H9 (cell line): ENCODE results near the gene COP1. TPM values are rescaled to one million over a fixed set of nuclear protein-coding genes. Genes with fewer than 3 reads are reported as not detected.

ENCODE experiments used
- DNase-seq: peaks from one replicate; pipeline ENCODE4 v3.0.0-alpha.2; 2017
- H2AFZ ChIP-seq: one replicate; pipeline ENCODE4 v1.6.1; 2013; ENCODE audit warnings: mild to moderate bottlenecking, low read length, control low read depth, moderate library complexity
- H2AK5ac ChIP-seq: 2 replicates; pipeline ENCODE4 v1.6.1; 2013; ENCODE audit warnings: low read length, control low read depth, mixed read lengths; ENCODE audit not compliant: insufficient read length
- H2BK120ac ChIP-seq: one replicate; pipeline ENCODE4 v1.6.1; 2013; ENCODE audit warnings: low read depth, mild to moderate bottlenecking, low read length, control low read depth, inconsistent platforms; ENCODE audit not compliant: poor library complexity, severe bottlenecking
- H2BK12ac ChIP-seq: 2 replicates; pipeline ENCODE4 v1.6.1; 2013; ENCODE audit warnings: low read length, control low read depth, mixed read lengths, low read depth; ENCODE audit not compliant: insufficient read length
- H2BK15ac ChIP-seq: 2 replicates; pipeline ENCODE4 v1.6.1; 2013; ENCODE audit warnings: low read depth, low read length, control low read depth
- H2BK20ac ChIP-seq: one replicate; pipeline ENCODE4 v1.6.1; 2013; ENCODE audit warnings: low read depth, mild to moderate bottlenecking, low read length, control low read depth, inconsistent platforms; ENCODE audit not compliant: poor library complexity, severe bottlenecking
- H2BK5ac ChIP-seq: 2 replicates; pipeline ENCODE4 v1.6.1; 2013; ENCODE audit warnings: low read length, control low read depth, mixed read lengths; ENCODE audit not compliant: insufficient read length
- H3K14ac ChIP-seq: 2 replicates; pipeline ENCODE4 v1.6.1; 2013; ENCODE audit warnings: low read length, control low read depth; ENCODE audit not compliant: insufficient read depth
- H3K18ac ChIP-seq: 2 replicates; pipeline ENCODE4 v1.6.1; 2013; ENCODE audit warnings: low read depth, mild to moderate bottlenecking, mixed read lengths, low read length, control low read depth; ENCODE audit not compliant: insufficient read length
- H3K23ac ChIP-seq: 2 replicates; pipeline ENCODE4 v1.6.1; 2013; ENCODE audit warnings: low read length, control low read depth, mixed read lengths, low read depth; ENCODE audit not compliant: insufficient read length
- H3K23me2 ChIP-seq: 2 replicates; pipeline ENCODE4 v1.6.1; 2013; ENCODE audit warnings: low read depth, mild to moderate bottlenecking, mixed read lengths, low read length, control low read depth; ENCODE audit not compliant: insufficient read length, poor library complexity, severe bottlenecking
- H3K27ac ChIP-seq: 2 replicates; pipeline ENCODE4 v1.5.1; 2013; ENCODE audit warnings: low read length, control low read depth, mixed read lengths, low read depth; ENCODE audit not compliant: insufficient read length
- H3K27me3 ChIP-seq: 2 replicates; pipeline ENCODE4 v1.6.1; 2013; ENCODE audit warnings: low read length, control low read depth, inconsistent platforms; ENCODE audit not compliant: insufficient read depth
- H3K4ac ChIP-seq: 2 replicates; pipeline ENCODE4 v1.6.1; 2013; ENCODE audit warnings: low read depth, mild to moderate bottlenecking, control low read depth, inconsistent platforms, low read length, moderate library complexity
- H3K4me1 ChIP-seq: 2 replicates; pipeline ENCODE4 v1.6.1; 2013; ENCODE audit warnings: low read length, control low read depth, inconsistent platforms; ENCODE audit not compliant: insufficient read depth
- H3K4me2 ChIP-seq: 2 replicates; pipeline ENCODE4 v1.6.1; 2013; ENCODE audit warnings: low read length, control low read depth, mixed read lengths; ENCODE audit not compliant: insufficient read length, insufficient read depth
- H3K56ac ChIP-seq: 2 replicates; pipeline ENCODE4 v1.6.1; 2013; ENCODE audit warnings: low read depth, mild to moderate bottlenecking, mixed read lengths, low read length, control low read depth; ENCODE audit not compliant: insufficient read length
- H3K79me1 ChIP-seq: 2 replicates; pipeline ENCODE4 v1.6.1; 2013; ENCODE audit warnings: low read depth, mild to moderate bottlenecking, moderate library complexity, low read length, control low read depth, inconsistent platforms; ENCODE audit not compliant: insufficient read depth, poor library complexity, severe bottlenecking
- H3K79me2 ChIP-seq: 2 replicates; pipeline ENCODE4 v1.6.1; 2013; ENCODE audit warnings: low read length, control low read depth, inconsistent platforms; ENCODE audit not compliant: insufficient read depth
- H3K9ac ChIP-seq: 2 replicates; pipeline ENCODE4 v1.6.1; 2013; ENCODE audit warnings: low read length, control low read depth, mixed read lengths; ENCODE audit not compliant: insufficient read length; ENCODE audit errors: extremely low read depth
- H3K9me3 ChIP-seq: one replicate; pipeline ENCODE4 v1.6.1; 2013; ENCODE audit warnings: low read depth, low read length, inconsistent platforms; ENCODE audit not compliant: control insufficient read depth
- H3T11ph ChIP-seq: one replicate; pipeline ENCODE4 v1.6.1; 2013; ENCODE audit warnings: mild to moderate bottlenecking, low read length, control low read depth, inconsistent platforms
- H4K20me1 ChIP-seq: one replicate; pipeline ENCODE4 v1.6.1; 2013; ENCODE audit not compliant: control insufficient read depth, insufficient read length, insufficient read depth
- H4K5ac ChIP-seq: 2 replicates; pipeline ENCODE4 v1.6.1; 2013; ENCODE audit warnings: low read depth, mild to moderate bottlenecking, mixed read lengths, low read length, control low read depth; ENCODE audit not compliant: insufficient read length
- H4K8ac ChIP-seq: replicated peaks from 2 replicates; pipeline ENCODE4 v1.6.1; 2013; ENCODE audit warnings: low read length, control low read depth, mixed read lengths, low read depth; ENCODE audit not compliant: insufficient read length
- H4K91ac ChIP-seq: 2 replicates; pipeline ENCODE4 v1.6.1; 2013; ENCODE audit warnings: low read depth, mild to moderate bottlenecking, moderate library complexity, mixed read lengths, low read length, control low read depth; ENCODE audit not compliant: insufficient read length
- H3K27ac Mint-ChIP-seq, 3 experiments: 2 replicates in 2 of 3; 3 replicates in 1 of 3; pipeline ENCODE4 v1.8.0; 2020 to 2021; ENCODE audit warnings: mixed read lengths in 3 of 3, mild to moderate bottlenecking in 1 of 3, moderate library complexity in 1 of 3
- H3K27me3 Mint-ChIP-seq: 2 replicates; pipeline ENCODE4 v1.8.0; 2021; ENCODE audit warnings: low read depth, mild to moderate bottlenecking, moderate library complexity, mixed read lengths
- H3K36me3 Mint-ChIP-seq, 3 experiments: 2 replicates in 2 of 3; 3 replicates in 1 of 3; pipeline ENCODE4 v1.8.0; 2020 to 2021; ENCODE audit warnings: low read depth in 3 of 3, mixed read lengths in 3 of 3; ENCODE audit not compliant: insufficient read depth in 1 of 3
- H3K4me1 Mint-ChIP-seq, 2 experiments: 2 replicates each; pipeline ENCODE4 v1.8.0; 2020; ENCODE audit warnings: mixed read lengths in 2 of 2
- H3K4me3 Mint-ChIP-seq, 2 experiments: 2 replicates in 1 of 2; 3 replicates in 1 of 2; pipeline ENCODE4 v1.8.0; 2020 to 2021; ENCODE audit warnings: mild to moderate bottlenecking in 2 of 2, mixed read lengths in 2 of 2, moderate library complexity in 1 of 2
- H3K9me3 Mint-ChIP-seq, 2 experiments: 2 replicates in 1 of 2; 3 replicates in 1 of 2; pipeline ENCODE4 v1.8.0; 2020; ENCODE audit warnings: mild to moderate bottlenecking in 2 of 2, mixed read lengths in 2 of 2, moderate library complexity in 1 of 2
- total RNA-seq: library from RNA; stranded (reverse); gene quantifications from 2 replicates; pipeline ENCODE4 v1.2.1, GENCODE V29; 2021
- TF ChIP-seq, protein P1 (sequence below): fragments of 200-600 bp; sonication (generic); conservative IDR thresholded peaks from 3 replicates; pipeline ENCODE4 v1.8.0; 2021; ENCODE audit warnings: antibody characterized with exemption, mild to moderate bottlenecking

The COP1 gene
- total RNA-seq, 1 experiment from 2014 or later, result 41.3 TPM

DNA sequence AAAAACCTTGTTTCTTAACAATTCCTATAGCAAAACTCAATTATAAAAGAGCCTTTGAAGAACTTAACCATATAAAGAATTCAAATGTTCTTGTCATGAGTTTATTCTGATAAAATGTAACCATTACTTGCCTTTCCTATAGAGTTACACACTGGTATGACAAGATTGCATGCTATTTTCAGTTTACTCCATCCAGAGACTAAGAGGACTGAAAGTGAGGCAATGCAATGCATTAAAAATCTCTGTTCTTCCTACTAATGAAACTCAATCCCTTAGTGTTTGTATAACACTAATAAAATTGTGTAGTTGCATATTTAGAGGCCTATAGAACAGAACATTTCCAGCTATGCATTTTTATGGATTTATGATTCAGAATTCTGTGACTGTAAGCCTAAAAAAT, 88.1 kb downstream of the COP1 start:
- DNase-seq, result no peak
- Histone ChIP-seq H3K14ac (no peak overlapping the region), H3T11ph (no peak overlapping the region), H3K4me2 (no peak overlapping the region), H4K91ac (no peak overlapping the region), H3K4ac (no peak overlapping the region), H3K79me2 (no peaks in the 10 kb centered on the region), H2AFZ (no peak overlapping the region), H3K23me2 (no peaks in the 10 kb centered on the region), H2BK12ac (no peak overlapping the region), H4K8ac (no peak overlapping the region), H2BK120ac (no peak overlapping the region), H3K9ac (no peak overlapping the region), H2BK15ac (no peak overlapping the region), H2BK5ac (no peak overlapping the region), H3K27me3 (no peaks in the 10 kb centered on the region), H3K9me3 (no peaks in the 10 kb centered on the region), H3K4me1 (no peaks in the 10 kb centered on the region), H4K5ac (no peak overlapping the region), H2AK5ac (no peak overlapping the region), H3K56ac (no peak overlapping the region), H3K23ac (no peak overlapping the region), H4K20me1 (no peaks in the 10 kb centered on the region), H3K79me1 (no peaks in the 10 kb centered on the region), H2BK20ac (no peak overlapping the region), H3K27ac (no peak overlapping the region), H3K18ac (no peak overlapping the region)
- H3K9me3 Mint-ChIP-seq, result no peaks in the 10 kb centered on the region
- no peaks in the 10 kb centered on the region for H3K4me1 Mint-ChIP-seq
- no peak overlapping the region for H3K4me3 Mint-ChIP-seq
- TF ChIP-seq, protein P1, sequence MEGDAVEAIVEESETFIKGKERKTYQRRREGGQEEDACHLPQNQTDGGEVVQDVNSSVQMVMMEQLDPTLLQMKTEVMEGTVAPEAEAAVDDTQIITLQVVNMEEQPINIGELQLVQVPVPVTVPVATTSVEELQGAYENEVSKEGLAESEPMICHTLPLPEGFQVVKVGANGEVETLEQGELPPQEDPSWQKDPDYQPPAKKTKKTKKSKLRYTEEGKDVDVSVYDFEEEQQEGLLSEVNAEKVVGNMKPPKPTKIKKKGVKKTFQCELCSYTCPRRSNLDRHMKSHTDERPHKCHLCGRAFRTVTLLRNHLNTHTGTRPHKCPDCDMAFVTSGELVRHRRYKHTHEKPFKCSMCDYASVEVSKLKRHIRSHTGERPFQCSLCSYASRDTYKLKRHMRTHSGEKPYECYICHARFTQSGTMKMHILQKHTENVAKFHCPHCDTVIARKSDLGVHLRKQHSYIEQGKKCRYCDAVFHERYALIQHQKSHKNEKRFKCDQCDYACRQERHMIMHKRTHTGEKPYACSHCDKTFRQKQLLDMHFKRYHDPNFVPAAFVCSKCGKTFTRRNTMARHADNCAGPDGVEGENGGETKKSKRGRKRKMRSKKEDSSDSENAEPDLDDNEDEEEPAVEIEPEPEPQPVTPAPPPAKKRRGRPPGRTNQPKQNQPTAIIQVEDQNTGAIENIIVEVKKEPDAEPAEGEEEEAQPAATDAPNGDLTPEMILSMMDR, result no peak
- H3K27ac Mint-ChIP-seq, result no peak overlapping the region
- no peaks in the 10 kb centered on the region for H3K27me3 Mint-ChIP-seq
- H3K36me3 Mint-ChIP-seq, result peaks cover 10 to 22% (median 12%) of the 10 kb centered on the region in 3 experiments
